Hematopoietic multipotent progenitor cell treated with erythropoietin and hydrocortisone succinate and interleukin-3 and kit ligand, for 17 days (in vitro differentiated cells): ENCODE data around the gene KATNAL2.
A peak's percentile ranks its signal among the peaks of the same experiment; 100 is the strongest.
"Not testable (repeated sequence)": the region's sequence is repeated elsewhere in the genome, so short reads cannot be mapped to it uniquely, and the experiment has no call there.

Source experiments
- DNase-seq: peaks from one replicate; pipeline ENCODE4 v3.0.0-alpha.2; 2015; ENCODE audit warnings: low spot score

The KATNAL2 gene

DNA sequence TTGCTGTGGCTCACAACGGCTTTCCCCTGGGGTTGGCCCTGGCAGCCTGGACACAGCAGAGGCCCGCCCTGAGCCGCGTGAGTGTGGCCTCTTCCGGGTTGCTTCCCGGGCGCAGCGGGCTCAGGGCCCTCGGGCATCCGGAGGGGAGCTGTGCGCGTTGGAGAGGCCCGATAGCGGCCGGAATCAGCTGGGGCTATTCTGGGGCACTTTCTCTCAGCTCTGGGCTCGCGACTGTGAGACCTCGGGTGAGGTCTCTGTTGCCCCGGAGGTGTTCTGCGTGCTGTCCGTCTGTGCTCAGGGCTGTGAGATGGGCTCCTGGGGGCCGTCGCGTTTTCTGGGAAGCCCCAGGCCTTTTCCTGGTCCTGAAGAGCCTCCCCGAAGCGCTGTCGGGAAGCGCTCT lies 117.2 kb downstream of the KATNAL2 start:
- not testable (repeated sequence) for DNase-seq

DNA sequence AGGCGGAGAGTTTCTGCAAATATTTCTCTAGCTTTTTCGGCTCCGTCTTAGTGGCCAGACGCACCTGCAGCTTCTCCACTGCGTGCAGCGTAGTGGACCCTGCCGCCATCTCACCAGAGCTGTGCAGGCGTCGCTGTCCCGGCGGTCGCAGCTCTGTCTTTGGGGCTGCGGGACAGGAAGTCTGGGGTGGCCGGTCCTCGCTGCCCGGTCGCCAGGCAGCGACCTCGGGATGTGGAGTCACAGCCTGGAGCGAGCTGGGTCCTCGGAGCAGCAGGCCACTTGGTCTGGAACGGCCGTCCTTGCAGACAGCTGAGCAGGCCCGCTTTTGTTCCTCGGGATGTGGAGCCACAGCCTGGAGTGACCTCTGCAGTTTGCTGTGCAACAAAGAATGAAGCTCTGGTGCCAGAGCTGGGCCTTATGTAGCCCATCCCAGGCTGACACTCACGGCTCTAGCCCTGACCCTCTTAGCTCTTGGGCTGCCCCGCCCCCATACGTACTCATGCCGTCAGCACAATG lies 117.8 kb downstream of the KATNAL2 start, which contains the start of gene ELOA2:
Gene ELOA2 (minus strand): TSS at position 466 of the 516 bp plus-strand sequence. CDS start 357 bp downstream, at position 109.
- DNase-seq, result no peak

DNA sequence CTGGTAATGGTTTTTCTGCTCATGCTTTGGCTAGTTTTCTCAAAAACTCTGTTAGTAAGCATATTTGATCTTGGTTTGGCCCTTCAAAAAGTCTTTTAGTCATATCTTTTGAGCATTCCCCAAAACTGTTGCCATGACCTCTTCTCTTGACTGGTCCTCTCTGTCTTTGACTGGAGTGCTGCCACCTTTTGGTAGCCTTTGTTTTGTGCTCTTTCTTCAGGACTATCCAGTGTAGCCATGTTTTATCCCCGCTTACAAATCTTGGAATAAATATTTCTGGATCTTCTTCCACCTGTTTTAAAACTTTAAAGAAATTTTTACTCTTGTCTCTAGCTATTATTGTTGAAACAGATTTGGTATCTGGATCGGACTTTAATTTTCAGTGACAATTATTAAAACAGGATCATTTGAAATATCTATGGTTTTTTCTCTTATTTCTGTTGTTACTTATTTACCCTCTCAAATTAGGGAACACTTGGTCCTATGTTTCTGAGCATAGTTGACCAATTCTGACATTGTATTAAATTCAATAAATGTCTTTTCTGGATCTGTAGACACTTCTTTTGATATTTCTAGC lies 119.0 kb downstream of the KATNAL2 start:
- no peak for DNase-seq

DNA sequence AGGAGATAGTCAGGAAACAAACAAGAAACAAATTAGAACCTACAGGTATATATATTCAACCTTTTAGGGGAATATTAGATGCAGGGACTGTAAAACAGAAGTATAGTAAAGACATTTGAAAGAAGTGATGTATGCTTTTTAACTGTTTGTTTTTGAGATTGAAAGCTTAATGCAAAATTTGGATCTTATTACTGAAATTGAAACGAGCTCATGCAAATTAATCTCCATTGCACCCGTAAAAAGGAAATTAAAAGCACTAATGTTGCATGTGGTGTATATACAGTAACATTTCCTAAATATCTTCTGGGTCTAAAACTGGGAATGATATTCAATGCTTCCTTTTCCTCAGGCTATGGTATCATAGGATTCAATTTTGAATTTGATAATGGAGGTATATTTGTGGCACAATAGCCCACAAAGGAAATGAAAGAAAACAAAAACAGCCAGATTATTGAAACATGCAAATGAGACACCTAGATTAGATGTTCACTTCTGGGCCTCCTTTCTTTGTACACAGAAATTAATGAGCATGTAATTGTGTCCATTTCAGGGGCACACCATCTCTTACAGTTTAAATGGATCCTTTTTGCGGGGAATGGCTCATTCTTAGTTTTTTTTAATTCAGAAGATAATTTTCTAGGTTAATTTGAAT lies 119.7 kb downstream of the KATNAL2 start:
- no peak for DNase-seq

DNA sequence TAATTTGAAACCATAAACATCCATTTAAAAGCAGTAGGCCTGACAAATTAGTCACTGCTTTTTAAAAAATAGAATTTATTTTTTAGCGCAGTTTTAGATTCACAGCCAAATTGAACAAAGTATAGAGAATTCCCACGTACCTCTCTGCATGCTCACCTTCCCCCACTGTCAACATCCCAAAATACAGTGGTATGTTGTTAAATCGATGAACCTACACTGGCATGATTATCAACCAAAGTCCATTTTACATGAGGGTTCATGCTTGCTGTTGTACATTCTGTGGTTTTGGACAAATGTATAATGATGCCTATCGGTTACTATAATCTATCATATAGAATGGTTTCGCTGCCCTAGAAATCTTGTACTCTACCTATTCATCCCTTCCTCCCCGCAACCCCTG lies 123.6 kb downstream of the KATNAL2 start:
- DNase-seq, result no peak

DNA sequence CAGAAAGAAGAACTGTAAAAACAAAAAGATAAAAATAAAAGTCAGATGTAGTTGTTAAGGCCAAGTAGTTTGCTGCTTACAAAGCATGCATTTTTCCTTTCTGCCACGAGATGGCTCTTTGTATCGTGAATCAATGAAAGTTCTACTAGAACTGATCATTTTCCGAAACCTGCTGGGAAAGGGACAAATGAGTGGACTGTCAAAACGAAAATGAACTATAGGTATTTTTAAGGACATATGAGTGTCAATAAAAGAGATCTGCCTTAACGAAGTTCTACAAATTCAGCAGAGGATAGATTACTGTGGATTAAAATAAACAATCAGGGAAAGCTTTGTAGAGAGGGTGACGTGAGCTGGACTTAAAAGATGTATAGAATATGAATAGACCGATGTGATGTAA lies 133.1 kb downstream of the KATNAL2 start:
- peak; percentile 13 for DNase-seq

DNA sequence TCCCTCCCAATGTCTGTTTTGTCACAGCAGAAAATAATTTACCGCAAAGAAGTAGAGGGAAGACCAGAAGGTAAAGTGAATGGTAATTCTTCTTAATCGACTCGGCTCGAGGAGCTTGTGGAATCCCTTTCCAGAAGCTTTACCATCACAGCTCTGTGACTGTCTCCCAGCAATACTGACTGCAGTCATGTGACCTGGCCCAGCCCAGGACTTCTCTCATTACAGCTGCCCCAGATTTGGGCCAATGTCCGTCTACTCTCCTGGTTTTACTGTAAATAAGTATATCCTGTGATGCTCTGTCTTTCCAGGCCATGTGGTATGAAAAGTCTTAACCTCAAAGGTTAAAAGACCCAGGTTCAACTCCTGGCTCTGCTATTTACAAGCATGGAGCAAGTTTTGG lies 137.0 kb downstream of the KATNAL2 start:
- no peak for DNase-seq

DNA sequence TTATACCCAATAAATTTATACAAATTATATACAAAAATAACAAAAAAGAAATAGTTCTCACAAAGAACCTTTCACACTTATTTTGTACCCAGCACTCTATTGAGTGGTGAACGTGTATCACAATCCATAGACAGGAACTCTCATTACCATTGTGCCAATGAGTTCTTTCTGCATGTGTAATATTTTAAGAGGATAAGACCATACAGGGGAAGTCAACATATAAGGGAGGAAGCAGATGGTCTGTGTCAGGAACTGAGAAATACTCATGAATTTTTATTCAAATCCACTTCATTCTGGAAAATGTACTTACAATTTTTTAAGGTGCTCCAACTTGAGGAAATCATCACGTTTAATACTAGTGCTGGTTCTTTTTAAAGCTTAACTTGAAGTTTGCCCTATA lies 145.1 kb downstream of the KATNAL2 start:
- DNase-seq, result no peak

DNA sequence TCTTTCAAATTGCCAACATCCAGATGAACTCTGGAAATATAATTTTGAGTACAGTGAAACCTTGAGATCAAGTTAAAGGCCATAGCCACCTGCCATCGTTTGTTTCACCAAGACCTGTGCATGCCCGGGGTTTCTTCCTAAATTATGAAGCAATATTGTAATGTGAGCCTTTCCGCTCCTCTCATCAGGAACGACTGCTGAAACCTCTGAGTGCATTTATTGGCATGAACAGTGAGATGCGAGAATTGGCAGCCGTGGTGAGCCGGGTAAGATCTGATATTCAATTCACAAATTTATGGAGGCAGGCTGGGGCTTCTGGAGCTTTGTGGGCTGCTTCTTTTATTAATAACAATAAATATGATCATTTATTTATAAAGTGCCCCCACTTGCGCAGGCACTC lies 145.7 kb downstream of the KATNAL2 start:
- no peak for DNase-seq

DNA sequence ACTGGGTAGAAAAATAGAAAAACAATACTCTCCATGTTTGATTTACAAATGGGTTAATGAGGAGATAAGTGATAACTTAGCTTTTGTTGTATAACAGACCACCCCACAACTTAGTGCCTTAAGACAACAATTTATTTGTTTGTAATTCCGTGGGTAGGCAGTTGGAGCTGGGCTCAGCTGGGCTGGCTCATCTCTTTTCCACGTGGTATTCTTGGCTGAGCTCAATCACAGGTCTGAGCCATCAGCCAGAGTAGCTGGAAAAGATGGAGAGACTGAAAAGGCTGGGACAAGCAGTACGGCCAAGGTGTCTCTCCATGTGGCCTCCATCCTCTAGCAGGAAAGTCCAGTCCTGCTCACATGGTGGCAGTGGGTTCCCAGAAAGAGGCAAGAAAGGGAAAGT lies 150.2 kb downstream of the KATNAL2 start:
- DNase-seq, result no peak

DNA sequence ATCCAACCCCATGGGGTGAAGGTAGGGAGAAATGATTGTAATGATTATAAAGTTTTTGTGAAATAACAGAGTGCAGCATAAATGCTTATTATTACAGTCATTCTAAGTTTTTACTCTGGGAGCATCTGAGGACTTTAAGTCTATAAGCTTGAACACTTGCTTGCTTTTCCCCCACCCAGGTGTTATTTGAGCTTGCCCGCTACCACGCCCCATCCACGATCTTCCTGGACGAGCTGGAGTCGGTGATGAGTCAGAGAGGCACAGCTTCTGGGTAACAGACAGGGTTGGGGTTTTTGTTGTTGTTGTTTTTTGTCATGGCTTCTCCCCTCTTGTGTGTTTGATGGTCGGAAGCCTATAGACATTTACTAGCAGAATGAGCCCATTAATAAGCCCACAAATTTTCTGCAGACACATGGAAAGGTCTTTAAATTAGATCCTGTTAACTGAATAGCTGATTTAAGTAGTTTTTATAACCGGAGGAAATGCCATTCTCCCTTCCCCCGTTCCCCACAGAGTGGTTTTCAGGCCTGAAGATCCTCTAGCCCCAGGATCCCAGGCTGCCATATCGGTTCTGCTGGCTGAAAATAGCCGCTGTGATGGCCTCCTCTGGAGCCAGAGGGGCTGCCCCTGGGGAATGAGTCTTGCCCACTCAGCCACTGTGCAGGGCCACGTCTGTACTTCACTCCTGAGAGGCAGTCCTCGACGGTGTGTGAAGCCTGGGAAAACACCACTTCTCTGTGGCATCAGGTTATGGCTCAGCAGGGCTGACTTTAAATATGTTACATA lies 157.9 kb downstream of the KATNAL2 start:
- DNase-seq, result no peak

DNA sequence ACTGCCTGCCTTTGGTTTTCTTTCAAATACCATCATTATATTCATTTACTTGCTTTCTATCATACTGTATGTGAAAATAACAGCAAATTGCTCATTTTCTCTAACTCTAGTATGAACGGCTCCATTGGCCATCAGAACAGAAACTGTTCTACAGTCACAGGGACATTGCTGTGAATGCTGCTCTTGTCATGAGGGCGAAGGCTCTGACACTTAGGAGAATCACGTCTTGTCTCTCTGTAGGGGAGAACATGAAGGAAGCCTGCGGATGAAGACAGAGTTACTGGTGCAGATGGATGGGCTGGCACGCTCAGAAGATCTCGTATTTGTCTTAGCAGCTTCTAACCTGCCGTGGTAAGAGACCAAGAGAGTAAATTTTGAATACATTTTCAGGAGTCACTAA lies 159.7 kb downstream of the KATNAL2 start:
- no peak for DNase-seq

DNA sequence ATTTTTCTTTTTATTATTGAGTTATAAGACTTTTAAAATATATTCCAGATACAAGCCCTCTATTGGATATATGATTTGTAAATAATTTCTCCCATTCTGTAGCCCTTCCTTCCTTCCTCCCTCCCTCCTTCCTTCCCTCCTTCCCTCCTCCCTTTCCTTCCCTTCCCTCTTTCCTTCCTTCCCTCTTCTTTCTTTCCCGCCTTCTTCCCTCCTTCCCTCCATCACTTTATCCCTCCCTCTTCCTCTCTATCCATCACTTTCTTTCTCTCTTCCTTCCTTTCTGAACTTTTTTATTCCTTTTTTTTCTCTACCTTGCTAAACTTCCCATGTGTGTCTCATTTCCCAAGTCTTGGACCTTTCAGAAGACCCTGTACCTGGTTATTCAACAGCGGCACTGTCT lies 163.5 kb downstream of the KATNAL2 start:
- DNase-seq, result no peak

DNA sequence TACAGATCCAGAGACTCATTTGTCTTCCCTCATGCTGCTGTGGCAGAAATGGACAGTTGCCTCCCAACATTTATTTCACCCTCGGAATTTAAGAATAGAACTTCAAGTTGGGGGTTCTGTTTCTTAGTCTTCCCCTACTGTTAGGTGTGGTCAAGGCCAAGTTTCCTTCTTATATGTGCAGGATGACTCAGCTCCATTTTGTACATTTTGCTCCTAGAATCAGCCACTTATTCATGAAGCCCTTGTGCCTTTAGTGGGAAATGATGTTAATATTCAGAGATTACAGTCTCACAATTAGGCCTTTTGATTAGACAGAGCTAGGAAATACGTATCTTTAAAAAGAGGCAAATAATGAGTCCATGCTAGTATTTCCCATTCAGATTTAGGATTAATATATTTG lies 164.2 kb downstream of the KATNAL2 start:
- no peak for DNase-seq

DNA sequence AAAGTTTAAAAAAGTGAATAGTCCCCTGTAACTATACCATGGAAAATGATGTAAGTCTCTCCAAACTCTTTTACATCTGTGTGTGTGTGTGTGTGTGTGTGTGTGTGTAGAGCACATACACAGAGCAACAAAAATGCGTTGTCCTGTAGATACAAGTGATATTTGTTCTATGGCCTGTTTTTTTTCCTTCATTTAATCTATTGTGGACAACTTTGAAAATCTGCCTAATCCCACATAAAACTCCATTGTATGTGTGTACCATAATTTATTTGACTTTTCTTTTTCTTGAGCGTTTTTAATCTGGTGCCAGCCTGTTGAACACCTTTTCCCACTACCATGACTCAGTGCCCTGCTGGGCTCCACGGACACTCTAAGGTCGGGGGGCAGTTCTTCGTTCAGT lies 170.3 kb downstream of the KATNAL2 start:
- DNase-seq, result no peak

DNA sequence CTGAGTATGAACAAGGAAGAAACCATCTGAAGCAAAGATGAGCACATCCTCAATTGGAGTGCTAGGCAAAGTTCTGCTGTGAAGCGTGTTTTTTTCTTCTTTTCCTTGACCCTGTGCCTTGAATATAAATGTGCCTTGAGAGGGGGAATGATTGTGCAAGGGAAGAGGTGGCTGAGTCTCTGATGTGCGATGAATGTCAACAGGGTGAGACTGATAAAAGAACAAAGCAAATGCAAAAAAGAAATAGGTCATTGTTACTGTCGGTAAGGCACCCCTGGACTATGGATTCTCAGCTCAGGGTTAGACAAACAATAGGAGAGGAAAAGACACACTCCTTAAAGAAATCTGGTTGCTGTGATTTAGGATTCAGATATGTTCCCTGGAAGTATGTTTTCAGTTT lies 178.4 kb downstream of the KATNAL2 start:
- DNase-seq, result no peak

DNA sequence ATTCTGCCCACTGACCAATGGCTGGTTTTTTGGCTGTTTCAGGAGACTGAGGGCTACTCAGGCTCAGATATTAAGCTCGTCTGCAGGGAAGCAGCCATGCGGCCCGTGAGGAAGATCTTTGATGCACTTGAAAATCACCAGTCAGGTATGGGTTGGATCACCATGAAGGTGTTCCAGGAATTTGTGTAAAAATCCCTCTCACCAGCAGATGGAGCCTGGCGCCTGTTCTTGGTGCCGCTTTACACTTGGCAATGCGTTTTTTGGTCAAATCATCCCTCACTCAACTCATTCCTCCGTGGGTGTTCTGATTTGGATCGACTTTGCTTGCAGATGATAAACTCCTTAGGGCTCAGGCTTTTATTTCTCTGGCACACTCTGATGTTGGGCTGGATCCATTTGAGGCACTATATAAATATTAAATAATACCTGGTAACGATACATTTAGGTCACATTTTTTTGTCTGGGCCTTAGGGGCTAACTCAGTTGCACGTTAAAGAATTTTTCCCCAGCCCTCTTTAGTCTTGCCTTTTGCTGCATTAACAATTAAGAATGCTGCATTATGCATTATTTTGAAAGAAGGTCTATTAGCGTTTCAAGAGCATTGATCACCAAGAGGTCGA lies 182.9 kb downstream of the KATNAL2 start:
- peak; percentile 59 for DNase-seq

DNA sequence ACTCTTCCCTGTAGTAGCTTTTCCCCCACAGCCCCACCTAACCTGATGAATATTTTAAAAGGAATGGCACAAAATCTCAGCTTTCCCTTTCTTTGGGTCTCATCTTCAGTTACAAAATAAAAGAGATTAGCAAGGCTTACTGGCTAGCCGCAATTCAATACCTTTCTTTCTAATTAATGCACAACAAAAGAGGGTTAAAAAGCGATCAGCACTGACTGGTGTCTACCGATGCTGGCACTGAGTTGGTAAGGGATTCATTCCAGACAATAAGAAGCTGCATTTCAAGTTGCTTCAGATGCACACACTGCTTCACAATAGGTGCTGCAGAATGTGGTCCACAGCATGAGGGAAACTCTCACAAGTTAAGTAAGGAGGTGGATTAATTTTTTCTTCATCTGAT lies 191.0 kb downstream of the KATNAL2 start:
- DNase-seq, result no peak

DNA sequence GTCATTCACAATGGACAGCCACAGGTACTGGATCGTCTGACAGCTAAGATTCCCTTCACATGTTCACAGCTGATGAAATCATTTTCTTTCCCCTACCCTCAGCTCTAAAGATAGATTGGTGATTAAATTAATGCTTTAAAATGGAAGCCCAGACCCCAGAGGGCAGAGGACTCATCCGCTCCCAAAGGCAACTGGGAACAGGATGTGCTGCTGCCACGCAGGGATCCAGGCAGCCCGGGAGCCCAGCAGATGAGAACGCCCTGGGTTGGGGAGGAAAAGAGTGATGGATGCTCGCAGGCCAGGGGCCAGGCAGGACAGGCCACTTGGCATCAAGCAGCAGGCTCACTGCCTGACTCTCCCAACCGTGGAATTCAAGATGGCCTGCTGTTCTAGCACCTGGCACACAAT lies 191.6 kb downstream of the KATNAL2 start:
- no peak for DNase-seq

DNA sequence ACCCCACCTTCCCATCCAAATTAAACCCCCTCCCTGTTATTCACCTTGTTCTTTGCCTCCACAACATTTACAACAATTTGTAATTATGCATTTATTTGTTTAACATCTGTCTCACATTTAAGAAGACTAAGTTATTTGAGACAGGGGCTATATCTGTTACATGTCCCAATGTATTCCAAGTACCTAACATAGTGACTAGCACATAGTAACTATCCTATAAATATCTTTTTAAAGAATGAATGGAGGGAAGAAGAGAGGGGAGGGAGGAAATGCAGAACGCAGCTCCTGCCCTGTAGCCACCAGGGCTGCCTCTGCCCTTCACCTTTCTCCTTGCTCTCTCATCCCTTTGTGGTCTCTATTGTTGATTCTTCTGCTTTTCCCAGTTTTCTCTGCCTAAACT lies 192.3 kb downstream of the KATNAL2 start:
- no peak for DNase-seq

DNA sequence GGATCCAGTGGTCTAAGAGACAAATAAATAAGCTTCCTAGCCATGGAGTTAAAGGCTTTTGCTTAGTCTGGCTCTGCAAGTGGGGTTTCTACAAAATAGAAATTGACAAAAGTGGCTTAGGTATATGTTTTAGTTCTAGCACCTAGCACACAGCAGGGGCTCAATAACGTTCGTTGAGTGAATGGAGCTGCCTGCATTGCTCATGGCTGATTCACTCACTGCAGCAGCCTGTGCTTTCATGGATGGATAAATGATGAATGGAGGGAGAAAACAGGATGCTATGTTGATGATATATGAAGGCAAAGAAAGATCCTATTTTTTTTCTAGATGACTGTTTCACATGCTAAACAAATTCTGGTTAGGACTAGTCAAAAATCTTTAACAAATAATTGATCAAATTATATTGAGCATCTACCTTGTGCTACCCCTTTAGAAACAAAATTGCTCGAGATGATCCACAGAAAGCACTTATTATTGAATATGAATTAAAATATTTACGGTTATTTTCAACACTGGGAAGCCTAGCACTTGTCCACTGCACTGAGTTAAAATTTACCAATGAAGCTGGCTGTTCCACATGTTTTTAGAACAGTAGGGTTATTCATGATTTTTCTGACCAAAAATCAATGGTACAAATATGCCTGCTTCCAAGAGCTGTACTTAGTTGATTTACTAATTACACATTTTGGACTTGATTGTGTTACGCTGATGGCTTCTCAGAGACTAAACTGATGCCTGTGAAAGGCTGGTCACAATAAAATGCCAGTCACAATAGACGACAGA lies 193.3 kb downstream of the KATNAL2 start:
- no peak for DNase-seq
